ENCODE measurements around the gene SRM.

GRCh38 chr1:11056504-11056903 is 3.3 kb downstream of the SRM start:
- TF ChIP-seq EP300 (IDR thresholded peaks at IDR 0.05; ENCODE audit: borderline replicate concordance) (no peak), FOXM1 (IDR thresholded peaks at IDR 0.05; ENCODE audit: borderline replicate concordance, low read depth) (no peak), RAD21 (IDR thresholded peaks at IDR 0.05; ENCODE audit: low read depth) (no peak), TEAD4 (IDR thresholded peaks at IDR 0.05) (no peak), REST (IDR thresholded peaks at IDR 0.05; ENCODE audit: low read depth) (no peak), YY1 (IDR thresholded peaks at IDR 0.05; ENCODE audit: low read depth) (no peak), EGR1 (IDR thresholded peaks at IDR 0.05) (no peak)
- TF ChIP-seq, protein P1, sequence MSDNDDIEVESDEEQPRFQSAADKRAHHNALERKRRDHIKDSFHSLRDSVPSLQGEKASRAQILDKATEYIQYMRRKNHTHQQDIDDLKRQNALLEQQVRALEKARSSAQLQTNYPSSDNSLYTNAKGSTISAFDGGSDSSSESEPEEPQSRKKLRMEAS (IDR thresholded peaks at IDR 0.05) = no peak

Measured in Ishikawa (cell line).